SU-DHL-6 (cell line): ENCODE results near the gene PLEKHM1.
"Not testable (repeated sequence)": the region's sequence is repeated elsewhere in the genome, so short reads cannot be mapped to it uniquely, and the experiment has no call there.

Experiments used
- EZH2phosphoT487 ChIP-seq: fragments of 200-600 bp; sonication (generic), shearing (Covaris generic); conservative IDR thresholded peaks from 2 replicates; pipeline ENCODE4 v1.6.1; 2018; ENCODE audit warnings: mild to moderate bottlenecking, antibody characterized with exemption, low read length, moderate library complexity, mixed read lengths
- TF ChIP-seq, protein P1 (sequence below): fragments of 200-600 bp; sonication (generic); IDR thresholded peaks from one replicate; pipeline ENCODE4 v1.5.1; 2017; ENCODE audit warnings: antibody characterized with exemption, mild to moderate bottlenecking, low read length, moderate library complexity; ENCODE audit not compliant: insufficient read depth, poor library complexity, severe bottlenecking

DNA sequence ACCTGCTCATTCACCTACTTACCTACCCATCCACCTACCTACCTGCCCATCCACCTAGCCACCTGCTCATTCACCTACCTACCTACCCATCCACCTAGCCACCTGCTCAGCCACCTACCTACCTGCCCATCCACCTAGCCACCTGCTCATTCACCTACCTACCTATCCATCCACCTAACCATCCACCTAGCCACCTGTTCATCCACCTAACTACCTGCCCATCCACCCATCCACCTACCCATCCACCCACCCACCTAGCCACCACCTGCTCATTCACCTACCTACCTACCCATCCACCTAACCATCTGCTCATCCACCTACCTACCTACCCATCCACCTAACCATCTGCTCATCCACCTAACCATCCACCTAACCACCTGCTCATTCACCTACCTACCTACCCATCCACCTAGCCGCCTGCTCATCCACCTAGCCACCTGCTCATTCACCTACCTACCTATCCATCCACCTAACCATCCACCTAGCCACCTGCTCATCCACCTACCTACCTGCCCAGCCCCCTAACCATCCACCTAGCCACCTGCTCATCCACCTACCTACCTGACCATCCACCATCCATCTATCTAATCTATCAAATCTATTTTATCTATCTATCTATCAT, 40.7 kb downstream of the PLEKHM1 start:
- TF ChIP-seq, protein P1, sequence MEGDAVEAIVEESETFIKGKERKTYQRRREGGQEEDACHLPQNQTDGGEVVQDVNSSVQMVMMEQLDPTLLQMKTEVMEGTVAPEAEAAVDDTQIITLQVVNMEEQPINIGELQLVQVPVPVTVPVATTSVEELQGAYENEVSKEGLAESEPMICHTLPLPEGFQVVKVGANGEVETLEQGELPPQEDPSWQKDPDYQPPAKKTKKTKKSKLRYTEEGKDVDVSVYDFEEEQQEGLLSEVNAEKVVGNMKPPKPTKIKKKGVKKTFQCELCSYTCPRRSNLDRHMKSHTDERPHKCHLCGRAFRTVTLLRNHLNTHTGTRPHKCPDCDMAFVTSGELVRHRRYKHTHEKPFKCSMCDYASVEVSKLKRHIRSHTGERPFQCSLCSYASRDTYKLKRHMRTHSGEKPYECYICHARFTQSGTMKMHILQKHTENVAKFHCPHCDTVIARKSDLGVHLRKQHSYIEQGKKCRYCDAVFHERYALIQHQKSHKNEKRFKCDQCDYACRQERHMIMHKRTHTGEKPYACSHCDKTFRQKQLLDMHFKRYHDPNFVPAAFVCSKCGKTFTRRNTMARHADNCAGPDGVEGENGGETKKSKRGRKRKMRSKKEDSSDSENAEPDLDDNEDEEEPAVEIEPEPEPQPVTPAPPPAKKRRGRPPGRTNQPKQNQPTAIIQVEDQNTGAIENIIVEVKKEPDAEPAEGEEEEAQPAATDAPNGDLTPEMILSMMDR, result not testable (repeated sequence)
- TF ChIP-seq EZH2phosphoT487, result not testable (repeated sequence)
